Measurements from ENCODE around the gene FOXJ2. TPM values are rescaled to one million over a fixed set of nuclear protein-coding genes. Genes with fewer than 3 reads are reported as not detected.
"Not testable (repeated sequence)": the region's sequence is repeated elsewhere in the genome, so short reads cannot be mapped to it uniquely, and the experiment has no call there.

FOXJ2 gene
- total RNA-seq (7.1 and 10.0 TPM in 2 replicates), polyA plus RNA-seq (14.6 and 19.0 TPM in 2 replicates)

- Histone ChIP-seq H3K4me3 (peak within 1 kb of the TSS; percentile 97), H3K9me3 (ENCODE audit: low read depth) (no peaks in the 10 kb centered on the region), H2AFZ (peak within 1 kb of the TSS; percentile 97), H3K79me2 (peaks cover 45% of the 10 kb centered on the region), H3K4me1 (ENCODE audit: insufficient read depth) (peaks cover 37% of the 10 kb centered on the region), H3K27ac (peak within 1 kb of the TSS; percentile 99), H4K20me1 (ENCODE audit: insufficient read depth, poor library complexity, severe bottlenecking) (no peaks in the 10 kb centered on the region), H3K9me2 (replicated peaks; ENCODE audit: insufficient read depth) (no peaks in the 10 kb centered on the region), H3K4me2 (peak within 1 kb of the TSS; percentile 82), H3K36me3 (replicated peaks; ENCODE audit: insufficient read depth, low read depth) (no peaks in the 10 kb centered on the region), H3K27me3 (no peaks in the 10 kb centered on the region)
- DNase-seq (ENCODE audit: low spot score): peak; percentile 91
- no peak for TF ChIP-seq EZH2 (IDR thresholded peaks at IDR 0.05; ENCODE audit: borderline replicate concordance)
- no peak for TF ChIP-seq CTCF (IDR thresholded peaks at IDR 0.05; ENCODE audit: poor library complexity)
- TF ChIP-seq EZH2phosphoT487 (IDR thresholded peaks at IDR 0.05; ENCODE audit: low read depth, severe bottlenecking, unreplicated experiment): no peak
- under 1% methylated on average over 65 of the region's 93 CpGs for WGBS (ENCODE audit: low lambda C conversion rate, missing lambda C conversion rate)
These were observed at the start of gene FOXJ2 for GRCh38 chr12:8032242-8033152. TSS of gene FOXJ2 (plus strand) at chr12:8032716. CDS start at chr12:8039833, 7,117 bp downstream.

GRCh38 chr12:7983019-7983418 lies 49.5 kb upstream of the FOXJ2 start:
- H3K27ac ChIP-seq; H3K36me3 ChIP-seq (replicated peaks; ENCODE audit: insufficient read depth, low read depth); H3K4me2 ChIP-seq; H3K79me2 ChIP-seq; H3K4me3 ChIP-seq; H3K27me3 ChIP-seq; DNase-seq (ENCODE audit: low spot score); H3K9me2 ChIP-seq (replicated peaks; ENCODE audit: insufficient read depth); H2AFZ ChIP-seq; H3K4me1 ChIP-seq (ENCODE audit: insufficient read depth); H3K9me3 ChIP-seq (ENCODE audit: low read depth); H4K20me1 ChIP-seq (ENCODE audit: insufficient read depth, poor library complexity, severe bottlenecking): not testable (repeated sequence)
- 93% methylated on average over 10 of the region's 11 CpGs for WGBS (ENCODE audit: low lambda C conversion rate, missing lambda C conversion rate)

- not testable (repeated sequence) for H4K20me1 ChIP-seq (ENCODE audit: insufficient read depth, poor library complexity, severe bottlenecking); H3K9me3 ChIP-seq (ENCODE audit: low read depth); H3K36me3 ChIP-seq (replicated peaks; ENCODE audit: insufficient read depth, low read depth); H3K79me2 ChIP-seq; H3K4me1 ChIP-seq (ENCODE audit: insufficient read depth); H3K27ac ChIP-seq; H3K4me3 ChIP-seq; H3K4me2 ChIP-seq; H3K9me2 ChIP-seq (replicated peaks; ENCODE audit: insufficient read depth); H2AFZ ChIP-seq; DNase-seq (ENCODE audit: low spot score); H3K27me3 ChIP-seq
- 97% methylated on average over 1 of the region's 1 CpG for WGBS (ENCODE audit: low lambda C conversion rate, missing lambda C conversion rate)
These were observed 49.1 kb upstream of the FOXJ2 start for GRCh38 chr12:7983460-7983859.

GRCh38 chr12:7984900-7985299 lies 47.6 kb upstream of the FOXJ2 start:
- Histone ChIP-seq H3K9me3 (ENCODE audit: low read depth) (no peaks in the 10 kb centered on the region), H3K27ac (no peak overlapping the region), H3K36me3 (replicated peaks; ENCODE audit: insufficient read depth, low read depth) (no peaks in the 10 kb centered on the region), H2AFZ (no peak overlapping the region), H3K27me3 (no peaks in the 10 kb centered on the region), H4K20me1 (ENCODE audit: insufficient read depth, poor library complexity, severe bottlenecking) (no peaks in the 10 kb centered on the region), H3K4me3 (no peak overlapping the region), H3K4me1 (ENCODE audit: insufficient read depth) (no peaks in the 10 kb centered on the region), H3K9me2 (replicated peaks; ENCODE audit: insufficient read depth) (no peaks in the 10 kb centered on the region), H3K79me2 (no peaks in the 10 kb centered on the region), H3K4me2 (no peak overlapping the region)
- 92% methylated on average over 5 of the region's 5 CpGs for WGBS (ENCODE audit: low lambda C conversion rate, missing lambda C conversion rate)
- TF ChIP-seq CTCF (IDR thresholded peaks at IDR 0.05; ENCODE audit: poor library complexity) (no peak), EZH2phosphoT487 (IDR thresholded peaks at IDR 0.05; ENCODE audit: low read depth, severe bottlenecking, unreplicated experiment) (no peak), EZH2 (IDR thresholded peaks at IDR 0.05; ENCODE audit: borderline replicate concordance) (no peak)
- no peak for DNase-seq (ENCODE audit: low spot score)
